Measurements from ENCODE around the gene SLC7A14. TPM values are rescaled to one million over a fixed set of nuclear protein-coding genes. Genes with fewer than 3 reads are reported as not detected.

The SLC7A14 gene
- total and polyA plus RNA-seq, 10 of the 15 experiments (the other 5 are each of a cell fraction or from before 2014, with no cell fraction given): not detected

- SMC1A ChIA-PET (ENCODE audit: uncharacterized antibody, unreplicated experiment): no interaction called here
- DNase-seq (ENCODE audit: low read depth, low spot score): no peak
- in situ Hi-C loops (cut with MboI) (no loop called here), intact Hi-C loops (cut with micrococcal nuclease; ENCODE audit: unreplicated experiment) (no loop called here)
- no peak overlapping the region for H3K4me3 ChIP-seq
- RAD21 ChIA-PET (ENCODE audit: unreplicated experiment): no interaction called here
- H3K36me3 ChIP-seq (ENCODE audit: control insufficient read depth in 2 of 2, insufficient read depth in 2 of 2, low read length in 1 of 2): no peaks in the 10 kb centered on the region
- H3K4me2 ChIP-seq (ENCODE audit: control insufficient read depth, insufficient read depth): no peak overlapping the region
- H3K9ac ChIP-seq (ENCODE audit: control insufficient read depth, insufficient read depth, low read length): no peak overlapping the region
- TF ChIP-seq KAT2A (conservative IDR thresholded peaks at IDR 0.05; ENCODE audit: control insufficient read depth, low read depth, low read length) (no peak), HDGF (IDR thresholded peaks at IDR 0.05) (no peak), TCF7 (IDR thresholded peaks at IDR 0.05; ENCODE audit: borderline replicate concordance) (no peak), SMAD1 (IDR thresholded peaks at IDR 0.05; ENCODE audit: low read depth, partially characterized antibody) (no peak), ASH2L (IDR thresholded peaks at IDR 0.05; ENCODE audit: borderline replicate concordance, low read depth) (no peak), MYC (IDR thresholded peaks at IDR 0.05; ENCODE audit: insufficient read depth, insufficient read length, insufficient replicate concordance, low read length, severe bottlenecking) (no peak), RAD21 (IDR thresholded peaks at IDR 0.05; ENCODE audit: insufficient read depth, low read depth, low read length) (no peak), CHD1 (IDR thresholded peaks at IDR 0.05; ENCODE audit: low read depth, low read length) (no peak), CBX3 (IDR thresholded peaks at IDR 0.05; ENCODE audit: borderline replicate concordance, low read depth) (no peak), MEF2B (IDR thresholded peaks at IDR 0.05; ENCODE audit: partially characterized antibody, poor library complexity, severe bottlenecking) (no peak), HCFC1 (IDR thresholded peaks at IDR 0.05; ENCODE audit: low read length) (no peak), KDM1A (IDR thresholded peaks at IDR 0.05; ENCODE audit: borderline replicate concordance) (no peak), CHD2 (IDR thresholded peaks at IDR 0.05; ENCODE audit: borderline replicate concordance, low read depth, low read length) (no peak), EED (IDR thresholded peaks at IDR 0.05; ENCODE audit: low read depth) (no peak), SUPT20H (IDR thresholded peaks at IDR 0.05; ENCODE audit: borderline replicate concordance, control insufficient read depth, low read depth, low read length) (no peak), POU2F2 (IDR thresholded peaks at IDR 0.05; ENCODE audit: borderline replicate concordance, low read depth, low read length) (no peak), RCOR1 (conservative IDR thresholded peaks at IDR 0.05; ENCODE audit: low read depth, low read length) (no peak), CREM (IDR thresholded peaks at IDR 0.05; ENCODE audit: low read depth) (no peak), FOS (IDR thresholded peaks at IDR 0.05; ENCODE audit: borderline replicate concordance, extremely low read depth, insufficient read length) (no peak)
- POLR2A ChIA-PET: no interaction called here
- H3K4me1 ChIP-seq (ENCODE audit: control insufficient read depth, insufficient read depth, low read length): no peaks in the 10 kb centered on the region
- no peak for ATAC-seq
- CTCF ChIA-PET: no interaction called here
- peak; percentile 23 for FAIRE-seq
- no peaks in the 10 kb centered on the region for H3K9me3 ChIP-seq (replicated peaks; ENCODE audit: control insufficient read depth, insufficient read depth, low read length)
- no TSS peak for BruUV-seq (replicated peaks)
- no peak overlapping the region for H3K27ac ChIP-seq (ENCODE audit: control insufficient read depth, insufficient read depth)
- WGBS (ENCODE audit: insufficient coverage, insufficient replicate concordance, low lambda C conversion rate, missing lambda C conversion rate): 18% methylated on average over 5 of the region's 5 CpGs
- H3K79me2 ChIP-seq (ENCODE audit: control insufficient read depth, insufficient read depth, low read length): no peaks in the 10 kb centered on the region
- H3K27me3 ChIP-seq (replicated peaks in 1 of 2; ENCODE audit: control insufficient read depth in 2 of 2, insufficient read depth in 2 of 2, low read length in 1 of 2): peaks cover 0 to 3% of the 10 kb centered on the region in 2 experiments; a peak in 2 of 4 replicates
- H4K20me1 ChIP-seq (ENCODE audit: control insufficient read depth, insufficient read depth): no peaks in the 10 kb centered on the region
- no peak overlapping the region for H2AFZ ChIP-seq (ENCODE audit: control insufficient read depth, low read depth, low read length)
These were observed 116.5 kb downstream of the SLC7A14 start for GRCh38 chr3:170469151-170470062.
